ENCODE measurements around the gene WBP11. TPM values are rescaled to one million over a fixed set of nuclear protein-coding genes. Genes with fewer than 3 reads are reported as not detected.
A peak's percentile ranks its signal among the peaks of the same experiment; 100 is the strongest.

Gene WBP11
- total and polyA plus RNA-seq, 2 of the 13 experiments (the other 11 are each of a cell fraction or from before 2014, with no cell fraction given) = 7.6 to 31.0 TPM

- peak; percentile 92 for TF ChIP-seq PBX2 (CRISPR knock-in tag; IDR thresholded peaks at IDR 0.05)
- TF ChIP-seq ZNF224 (CRISPR knock-in tag; IDR thresholded peaks at IDR 0.05) = no peak
- no peak for TF ChIP-seq PPARG (CRISPR knock-in tag; conservative IDR thresholded peaks at IDR 0.05)
- TF ChIP-seq HNRNPLL (IDR thresholded peaks at IDR 0.05; ENCODE audit: low read depth, low read length, poor library complexity, severe bottlenecking) = peak; percentile 86
- no peak for TF ChIP-seq LRRFIP1 (CRISPR knock-in tag; conservative IDR thresholded peaks at IDR 0.05)
- TF ChIP-seq ZNF775 (CRISPR knock-in tag; IDR thresholded peaks at IDR 0.05; ENCODE audit: borderline replicate concordance) = no peak
- TF ChIP-seq ZNF205 (CRISPR knock-in tag; IDR thresholded peaks at IDR 0.05) = no peak; the same call in 1 of the 2 replicates
- TF ChIP-seq ZNF12 (CRISPR knock-in tag; IDR thresholded peaks at IDR 0.05) = no peak
- TF ChIP-seq POLR2AphosphoS2 (IDR thresholded peaks at IDR 0.05; ENCODE audit: low read depth, low read length) = no peak
- no peak for TF ChIP-seq KLF6 (CRISPR knock-in tag; IDR thresholded peaks at IDR 0.05)
- TF ChIP-seq HOXD1 (CRISPR knock-in tag; IDR thresholded peaks at IDR 0.05) = no peak
- no peak for TF ChIP-seq ZNF367 (CRISPR knock-in tag; IDR thresholded peaks at IDR 0.05; ENCODE audit: borderline replicate concordance)
- TF ChIP-seq RARA (CRISPR knock-in tag; IDR thresholded peaks at IDR 0.05) = no peak
- no peak for TF ChIP-seq ISX (CRISPR knock-in tag; conservative IDR thresholded peaks at IDR 0.05)
- TF ChIP-seq MTF1 (CRISPR knock-in tag; IDR thresholded peaks at IDR 0.05) = no peak
- TF ChIP-seq ZSCAN25 (CRISPR knock-in tag; IDR thresholded peaks at IDR 0.05) = no peak
- TF ChIP-seq HNF4G (IDR thresholded peaks at IDR 0.05; ENCODE audit: borderline replicate concordance, low read depth, low read length) = peak; percentile 20; the same call in 1 of the 2 replicates
- TF ChIP-seq HNF4G (CRISPR knock-in tag; IDR thresholded peaks at IDR 0.05; ENCODE audit: borderline replicate concordance, low read depth) = no peak
- TF ChIP-seq TP53 (CRISPR knock-in tag; conservative IDR thresholded peaks at IDR 0.05) = no peak
- TF ChIP-seq ZBTB38 (CRISPR knock-in tag; IDR thresholded peaks at IDR 0.05) = no peak
- 0 out of 2 replicates have a peak, but pooled peaks have one; percentile 12 for TF ChIP-seq TOE1 (CRISPR knock-in tag; IDR thresholded peaks at IDR 0.05)
- TF ChIP-seq KDM5A (IDR thresholded peaks at IDR 0.05; ENCODE audit: borderline replicate concordance, low read length) = peak; percentile 78; the same call in 1 of the 2 replicates
- no peak for TF ChIP-seq MTA3 (CRISPR knock-in tag; IDR thresholded peaks at IDR 0.05)
- TF ChIP-seq ZBTB8A (CRISPR knock-in tag; IDR thresholded peaks at IDR 0.05; ENCODE audit: borderline replicate concordance, low read depth) = no peak
- no peak for TF ChIP-seq PCBP2 (optimal IDR thresholded peaks at IDR 0.05; ENCODE audit: low read depth, low read length, poor library complexity, severe bottlenecking)
- TF ChIP-seq PHB2 (IDR thresholded peaks at IDR 0.05; ENCODE audit: partially characterized antibody) = no peak
- no peak for TF ChIP-seq ZNF44 (CRISPR knock-in tag; IDR thresholded peaks at IDR 0.05)
- peak; percentile 79 for TF ChIP-seq E2F5 (CRISPR knock-in tag; conservative IDR thresholded peaks at IDR 0.05)
- TF ChIP-seq ZNF607 (CRISPR knock-in tag; IDR thresholded peaks at IDR 0.05; ENCODE audit: borderline replicate concordance) = peak; percentile 26; the same call in 1 of the 2 replicates
Observed at GRCh38 chr12:14803011-14803829, at the start of gene WBP11, which contains the start of gene C12orf60 (continued).
